T1000 (cell line): Measurements from ENCODE around the gene KCNK4.

ENCODE experiments used
- DNase-seq: peaks from one replicate; lab custom pipeline; 2025; ENCODE audit warnings: mixed read lengths; lab: John Stamatoyannopoulos, UW

Gene KCNK4

DNA sequence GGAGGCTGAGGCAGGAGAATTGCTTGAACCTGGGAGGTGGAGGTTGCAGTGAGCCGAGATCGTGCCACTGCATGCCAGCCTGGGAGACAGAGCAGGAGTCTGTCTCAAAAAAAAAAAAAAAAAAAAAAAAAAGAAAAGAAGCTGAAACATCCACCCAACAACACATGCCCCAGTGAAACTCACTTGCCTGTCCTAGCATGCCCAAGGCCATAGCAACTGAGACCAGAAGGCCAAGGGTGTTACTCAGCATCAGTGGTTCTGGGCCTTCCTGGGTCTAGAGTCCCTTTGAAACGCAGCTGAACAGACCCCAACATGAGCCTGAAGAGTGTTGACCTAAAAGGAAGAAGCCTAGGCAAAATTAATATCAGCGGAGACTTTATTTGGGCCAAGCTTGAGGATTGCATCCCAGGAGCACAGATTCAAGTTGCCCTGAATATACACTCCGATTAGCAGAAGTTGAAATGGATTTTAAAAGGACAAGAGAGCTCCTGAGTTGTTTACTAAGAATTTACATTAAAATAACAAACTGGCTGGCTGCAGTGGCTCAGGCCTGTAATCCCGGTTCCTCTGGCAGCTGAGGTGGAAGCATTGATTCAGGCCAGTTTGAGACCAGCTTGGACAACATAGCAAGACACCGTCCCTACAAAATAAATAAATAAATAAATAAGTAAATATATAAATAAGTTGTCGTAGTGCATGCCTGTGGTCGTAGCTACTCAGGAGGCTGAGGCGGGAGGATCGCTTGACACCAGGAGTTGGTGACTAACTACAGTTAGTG lies 33.8 kb downstream of the KCNK4 start:
- no peak for DNase-seq

- DNase-seq = no peak
Measured at GRCh38 chr11:64327375-64327774, 36.3 kb downstream of the KCNK4 start.

- DNase-seq = no peak
Measured at GRCh38 chr11:64327993-64328392, 36.9 kb downstream of the KCNK4 start.

DNA sequence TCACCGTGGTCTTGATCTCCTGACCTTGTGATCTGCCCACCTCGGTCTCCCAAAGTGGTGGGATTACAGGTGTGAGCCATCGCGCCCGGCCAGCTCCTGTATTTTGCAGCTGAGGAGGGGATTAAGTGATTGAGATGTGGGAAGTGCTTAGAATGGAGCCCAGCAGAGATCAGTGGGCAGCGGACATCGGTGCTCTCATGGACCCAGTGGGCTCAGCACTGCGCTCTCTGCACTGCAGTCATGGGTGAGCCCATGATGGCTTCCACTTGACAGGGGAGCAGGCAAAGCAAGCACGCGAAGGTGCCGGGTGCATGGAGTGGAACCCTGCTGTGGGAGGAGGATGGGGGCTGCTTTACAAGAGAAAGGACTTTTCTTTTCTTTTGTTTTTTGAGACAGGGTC lies 39.8 kb downstream of the KCNK4 start:
- DNase-seq = no peak

DNA sequence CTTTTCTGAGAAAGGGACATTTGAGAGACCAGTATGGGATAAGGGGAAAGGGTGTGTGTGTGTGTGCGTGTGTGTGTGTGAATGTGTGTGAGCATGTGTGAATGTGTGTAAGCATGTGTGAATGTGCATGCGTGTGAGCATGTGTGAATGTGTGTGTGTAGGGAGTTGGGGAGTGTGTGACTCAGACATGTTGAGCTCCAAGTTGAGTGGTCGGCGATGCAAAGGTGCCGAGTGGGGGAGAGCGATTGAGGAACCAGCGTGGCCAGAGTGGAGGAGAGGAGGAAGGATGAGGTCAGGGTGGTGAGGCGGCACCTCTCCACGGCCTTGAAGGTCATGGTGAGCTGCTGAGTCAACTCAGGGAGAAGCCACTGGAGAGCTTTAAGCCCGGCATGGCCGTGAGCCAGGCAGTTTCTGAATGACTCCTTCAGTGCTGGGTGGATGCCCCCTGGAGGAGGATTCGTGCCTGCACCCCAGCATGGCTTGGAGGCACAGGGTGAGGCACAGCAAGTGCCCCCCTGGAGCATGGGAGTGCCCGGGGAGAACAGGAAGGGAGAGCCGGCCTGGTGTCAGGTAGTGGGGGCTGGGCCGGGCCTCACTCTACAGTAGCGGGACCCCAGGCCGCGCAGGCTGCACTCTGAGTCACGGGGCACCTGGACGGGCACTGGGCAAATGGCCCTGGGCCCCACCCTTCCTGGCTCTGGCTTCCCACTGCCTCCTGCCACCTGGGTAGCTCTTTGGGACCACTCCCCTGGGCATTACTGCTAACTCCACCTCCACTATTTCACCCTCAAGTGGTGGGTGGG lies 40.7 kb downstream of the KCNK4 start:
- DNase-seq = peak; percentile 87

- no peak for DNase-seq
Measured at GRCh38 chr11:64333556-64333955, 42.5 kb downstream of the KCNK4 start.

DNA sequence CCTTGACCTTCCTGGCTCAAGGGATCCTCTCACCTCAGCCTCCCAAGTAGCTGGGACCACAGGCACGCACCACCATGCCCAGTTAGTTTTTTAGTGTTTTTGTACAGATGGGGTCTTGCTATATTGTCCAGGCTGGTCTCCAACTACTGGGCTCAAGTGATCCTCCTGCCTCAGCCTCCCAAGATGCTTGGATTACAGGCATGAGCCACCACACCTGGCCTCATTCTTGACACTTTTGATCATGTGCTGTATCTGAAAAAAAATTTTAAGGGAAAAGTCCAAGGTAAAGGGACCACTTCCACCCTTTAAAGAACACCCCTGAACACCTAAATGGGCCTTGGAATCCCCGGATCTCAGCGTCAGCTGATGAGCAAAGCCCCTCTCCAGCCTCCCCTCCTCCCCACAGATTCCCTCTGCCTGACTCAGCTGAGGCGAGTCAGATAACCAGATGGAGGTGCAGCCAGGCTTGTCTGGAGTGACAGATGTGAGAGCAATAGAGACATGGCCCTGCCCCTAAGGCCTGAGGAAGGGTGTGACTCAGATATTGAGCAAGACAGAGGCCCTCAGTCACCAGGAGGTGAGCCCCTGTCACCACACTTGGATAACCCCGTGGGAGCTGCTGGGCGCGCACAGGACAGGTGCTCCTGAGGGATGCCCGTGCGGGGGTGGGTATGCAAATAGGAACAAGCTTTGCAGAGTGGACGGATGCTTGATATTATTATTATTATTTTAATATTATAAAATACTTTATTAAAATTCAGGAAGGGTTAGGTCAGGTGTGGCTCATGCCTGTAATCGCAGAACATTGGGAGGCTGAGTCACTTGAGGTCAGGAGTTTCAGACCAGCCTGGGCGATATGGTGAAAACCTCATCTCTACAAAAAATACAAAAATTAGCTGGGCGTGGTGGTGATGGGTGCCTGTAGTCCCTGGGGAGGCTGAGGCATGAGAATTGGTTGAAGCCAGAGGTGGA lies 43.9 kb downstream of the KCNK4 start:
- peak; percentile 90 for DNase-seq

GRCh38 chr11:64337538-64338249 lies 46.6 kb downstream of the KCNK4 start:
- DNase-seq = no peak

DNA sequence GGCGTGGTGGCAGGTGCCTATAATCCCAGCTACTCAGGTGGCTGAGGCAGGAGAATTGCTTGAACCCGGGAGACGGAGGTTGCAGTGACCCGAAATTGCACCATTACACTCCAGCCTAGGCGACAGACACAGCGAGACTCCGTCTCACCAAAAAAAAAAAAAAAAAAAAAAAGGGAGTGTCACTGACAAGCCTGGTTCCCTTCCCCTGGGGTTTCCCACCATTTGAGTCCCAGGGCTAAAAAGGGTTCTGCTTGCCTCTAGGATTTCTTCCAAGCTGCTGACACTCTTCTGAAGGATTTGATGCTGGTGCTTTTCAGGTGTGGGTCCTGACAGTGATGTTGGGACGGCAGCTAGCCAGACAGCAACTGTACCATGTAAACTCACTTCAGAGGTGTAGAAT lies 47.6 kb downstream of the KCNK4 start:
- DNase-seq = no peak

DNA sequence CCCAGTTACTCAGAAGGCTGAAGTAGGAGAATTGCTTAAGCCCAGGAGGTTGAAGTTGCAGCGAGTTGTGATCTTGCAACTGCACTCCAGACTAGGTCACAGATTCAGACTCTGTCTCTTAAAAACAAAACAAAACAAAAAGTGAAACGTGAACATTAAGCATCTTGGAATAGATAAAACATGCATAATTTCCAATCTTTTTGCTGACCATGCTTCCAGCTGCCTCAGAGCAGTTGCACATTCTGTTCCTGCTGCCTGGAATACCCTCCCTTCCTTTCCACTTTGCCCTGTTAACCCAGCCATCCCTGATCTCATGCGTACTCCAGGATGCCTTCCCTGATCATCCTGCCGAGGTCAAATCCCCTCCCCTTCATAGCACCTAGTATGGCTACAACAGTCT lies 48.2 kb downstream of the KCNK4 start:
- no peak for DNase-seq

GRCh38 chr11:64339754-64340408 lies 48.8 kb downstream of the KCNK4 start, which contains the start of gene CCDC88B:
Gene CCDC88B (plus strand): TSS chr11:64340204. CDS start chr11:64340267, 63 bp downstream.
- DNase-seq = no peak

GRCh38 chr11:64340671-64341335 lies 49.7 kb downstream of the KCNK4 start:
- DNase-seq = no peak

DNA sequence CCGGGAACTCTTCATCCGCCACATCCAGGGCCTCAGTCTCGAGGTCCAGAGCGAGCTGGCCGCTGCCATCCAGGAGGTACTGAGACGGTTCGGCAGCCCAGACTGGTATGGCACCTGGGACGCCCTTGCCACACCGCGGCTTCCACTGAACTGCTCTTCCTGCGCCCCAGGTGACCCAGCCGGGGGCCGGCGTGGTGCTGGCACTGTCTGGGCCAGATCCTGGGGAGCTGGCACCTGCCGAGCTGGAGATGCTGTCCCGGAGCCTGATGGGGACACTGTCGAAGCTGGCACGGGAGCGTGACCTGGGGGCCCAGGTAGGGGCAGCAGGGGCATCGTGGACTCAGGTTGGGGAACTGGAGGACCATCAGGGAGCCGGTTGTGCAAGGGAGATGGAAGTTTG lies 50.3 kb downstream of the KCNK4 start:
- DNase-seq = no peak

- DNase-seq = peak; percentile 87
Measured at GRCh38 chr11:64341851-64342791, 51.0 kb downstream of the KCNK4 start.

- no peak for DNase-seq
Measured at GRCh38 chr11:64342869-64343745, 52.0 kb downstream of the KCNK4 start.

DNA sequence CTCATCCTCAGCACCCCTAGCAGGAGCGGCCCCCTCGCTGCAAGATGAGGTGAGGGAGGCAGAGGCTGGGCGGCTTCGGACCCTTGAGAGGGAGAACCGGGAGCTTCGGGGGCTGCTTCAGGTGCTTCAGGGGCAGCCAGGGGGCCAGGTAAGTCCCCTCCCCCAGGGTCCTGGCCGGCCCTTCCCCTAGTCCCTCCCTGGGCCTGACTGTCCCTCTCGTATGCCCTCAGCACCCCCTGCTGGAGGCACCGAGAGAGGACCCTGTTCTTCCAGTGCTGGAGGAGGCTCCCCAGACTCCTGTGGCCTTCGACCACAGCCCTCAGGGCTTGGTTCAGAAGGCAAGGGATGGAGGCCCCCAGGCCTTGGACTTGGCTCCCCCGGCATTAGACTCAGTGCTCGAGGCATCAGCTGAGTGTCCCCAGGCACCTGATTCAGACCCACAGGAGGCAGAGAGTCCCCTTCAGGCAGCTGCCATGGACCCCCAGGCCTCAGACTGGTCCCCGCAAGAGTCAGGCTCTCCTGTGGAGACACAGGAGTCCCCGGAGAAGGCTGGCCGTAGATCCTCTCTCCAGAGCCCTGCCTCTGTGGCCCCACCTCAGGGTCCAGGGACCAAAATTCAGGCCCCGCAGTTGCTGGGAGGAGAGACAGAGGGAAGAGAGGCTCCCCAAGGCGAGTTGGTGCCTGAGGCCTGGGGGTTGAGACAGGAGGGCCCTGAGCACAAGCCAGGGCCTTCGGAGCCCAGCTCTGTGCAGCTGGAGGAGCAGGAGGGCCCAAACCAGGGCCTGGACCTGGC lies 52.9 kb downstream of the KCNK4 start:
- no peak for DNase-seq

DNA sequence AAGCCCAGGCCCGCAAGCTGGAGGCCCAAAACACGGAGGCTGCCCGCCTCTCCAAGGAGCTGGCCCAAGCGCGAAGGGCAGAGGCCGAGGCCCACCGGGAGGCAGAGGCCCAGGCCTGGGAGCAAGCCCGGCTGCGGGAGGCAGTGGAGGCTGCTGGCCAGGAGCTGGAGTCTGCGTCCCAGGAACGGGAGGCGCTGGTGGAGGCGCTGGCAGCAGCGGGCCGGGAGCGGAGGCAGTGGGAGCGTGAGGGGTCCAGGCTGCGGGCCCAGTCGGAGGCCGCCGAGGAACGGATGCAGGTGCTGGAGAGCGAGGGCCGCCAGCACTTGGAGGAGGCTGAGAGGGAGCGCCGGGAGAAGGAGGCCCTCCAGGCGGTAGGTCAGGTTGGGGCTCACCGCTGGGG lies 53.7 kb downstream of the KCNK4 start:
- DNase-seq = no peak
